H1 (cell line): ENCODE measurements around the gene RAP2A. TPM values are rescaled to one million over a fixed set of nuclear protein-coding genes. Genes with fewer than 3 reads are reported as not detected.

Experiments
- SP2 ChIP-seq: IDR thresholded peaks from 2 replicates; pipeline ENCODE4 v1.6.1; 2012; ENCODE audit warnings: mild to moderate bottlenecking, low read length, inconsistent platforms
- TAF7 ChIP-seq: optimal IDR thresholded peaks from 2 replicates; pipeline ENCODE3; 2011; ENCODE audit warnings: low read depth, mild to moderate bottlenecking, inconsistent platforms, low read length, moderate library complexity, borderline replicate concordance
- polyA plus RNA-seq, 7 experiments: library from polyadenylated mRNA; depleted of rRNA in 3 of 7; stranded (reverse) in 5 of 7; unstranded in 2 of 7; fragments of >200 nt in 5 of 7; fragments of 200-250 nt in 2 of 7; gene quantifications; 1 replicate in 5 of 7; 2 replicates in 1 of 7; 4 replicates in 1 of 7; pipeline versions ENCODE4 v1.2.1 to v1.2.3, GENCODE V29; 2011 to 2013; ENCODE audit warnings: missing spikeins in 2 of 7, mixed read lengths in 2 of 7
- small RNA-seq: library from polyadenylated mRNA; stranded (forward); fragments of <200 nt; extraction: miRNeasy Mini kit (QIAGEN cat#:217004); gene quantifications from one replicate; pipeline ENCODE3, GENCODE V24; 2013; ENCODE audit not compliant: insufficient read depth
- total RNA-seq: library from RNA; stranded (reverse); fragmentation: NEBNext Ultra II Directional; extraction: Animal tissue kit (Norgen Biotek cat#: 25700); gene quantifications from 2 replicates; pipeline ENCODE4 v1.2.1, GENCODE V29; 2021
- TF ChIP-seq, protein P1 (sequence below): IDR thresholded peaks from 2 replicates; pipeline ENCODE4 v1.6.1; 2011; ENCODE audit warnings: low read length, improper control_type of control experiment

The RAP2A gene
- total and polyA plus RNA-seq, 2 of the 8 experiments (the other 6 are each of a cell fraction or from before 2014, with no cell fraction given) = 8.4 to 43.4 TPM

DNA sequence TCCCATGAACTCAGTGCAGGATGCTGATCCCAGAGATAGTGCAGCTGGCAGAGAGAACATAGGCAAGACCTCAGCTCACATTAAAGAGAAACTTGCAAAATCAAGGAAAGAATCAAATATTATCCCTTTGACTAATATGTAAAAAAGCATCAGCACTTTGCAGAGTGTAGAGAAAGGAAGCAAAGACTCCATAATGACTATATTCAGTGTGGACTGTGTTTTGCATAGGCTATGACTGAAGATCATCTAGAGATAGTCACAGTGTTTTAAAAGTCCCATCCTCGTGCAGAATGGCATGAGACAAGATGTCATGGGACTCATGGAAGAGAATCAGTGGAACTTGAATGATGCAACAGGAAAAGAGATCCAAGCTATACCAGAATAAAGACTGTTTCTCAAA lies 84.0 kb downstream of the RAP2A start (continued):
- TF ChIP-seq SP2 = no peak
- no peak for TF ChIP-seq TAF7
- TF ChIP-seq, protein P1, sequence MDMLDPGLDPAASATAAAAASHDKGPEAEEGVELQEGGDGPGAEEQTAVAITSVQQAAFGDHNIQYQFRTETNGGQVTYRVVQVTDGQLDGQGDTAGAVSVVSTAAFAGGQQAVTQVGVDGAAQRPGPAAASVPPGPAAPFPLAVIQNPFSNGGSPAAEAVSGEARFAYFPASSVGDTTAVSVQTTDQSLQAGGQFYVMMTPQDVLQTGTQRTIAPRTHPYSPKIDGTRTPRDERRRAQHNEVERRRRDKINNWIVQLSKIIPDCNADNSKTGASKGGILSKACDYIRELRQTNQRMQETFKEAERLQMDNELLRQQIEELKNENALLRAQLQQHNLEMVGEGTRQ = no peak

Small RNA genes within 50 kb of the gene (small RNA-seq; reads per million reads assigned to genes)
- not detected for gene AL442067.1

Other genes starting within 250 kb of the RAP2A start
- 2.6 and 3.2 TPM in 2 replicates for gene MBNL2, start 211.8 kb upstream of the RAP2A start, total RNA-seq
- gene MBNL2, start 211.8 kb upstream of the RAP2A start, polyA plus RNA-seq (2011; rRNA removed) = 0.67 and 1.0 TPM in 2 replicates